GM12878 (cell line): ENCODE measurements around the gene RAP1B. TPM values are rescaled to one million over a fixed set of nuclear protein-coding genes. Genes with fewer than 3 reads are reported as not detected.

Source experiments
- ATAC-seq: fragments of 200-7000 bp; cut with Tn5 transposase; 3 replicates; pipeline ENCODE4 v1.9.1; 2020; ENCODE audit warnings: mild to moderate bottlenecking, moderate library complexity
- BruUV-seq: library from RNA; stranded (reverse); fragments of 400-500 nt; replicated peaks from 2 replicates; lab custom pipeline; 2021; lab: Mats Ljungman, UMichigan
- CTCF ChIA-PET: fragments of 300-600 bp; sonication (Branson Sonifier 250); formaldehyde crosslinking; extraction: SDS; loops from one replicate; lab custom pipeline; 2021; ENCODE audit warnings: inconsistent platforms; lab: Yijun Ruan, JAX
- POLR2A ChIA-PET: fragments of 350-600 bp; formaldehyde crosslinking; extraction: SDS; loops from one replicate; lab custom pipeline; 2021; ENCODE audit warnings: inconsistent platforms; lab: Charles Lee
- RAD21 ChIA-PET: fragments of 300-600 bp; sonication (Branson Sonifier 250); formaldehyde crosslinking; loops from one replicate; lab custom pipeline; 2023; ENCODE audit warnings: antibody characterized with exemption; ENCODE audit not compliant: unreplicated experiment; lab: Charles Lee
- SMC1A ChIA-PET: fragments of 300-600 bp; sonication (Branson Sonifier 250); formaldehyde crosslinking; loops from one replicate; lab custom pipeline; 2023; ENCODE audit not compliant: unreplicated experiment, uncharacterized antibody; lab: Charles Lee
- DNase-seq: peaks from one replicate; pipeline ENCODE4 v3.0.0-alpha.2; 2011; ENCODE audit warnings: low read depth, low spot score
- FAIRE-seq: peaks from 3 replicates; lab custom pipeline; 2011; peaks lifted over from hg19 to GRCh38; lab: Jason Lieb, UNC
- H2AFZ ChIP-seq: 2 replicates; pipeline ENCODE4 v1.6.0; 2011; ENCODE audit warnings: low read depth, low read length, control low read depth; ENCODE audit not compliant: control insufficient read depth
- H3K27ac ChIP-seq: 2 replicates; pipeline ENCODE4 v1.5.1; 2011; ENCODE audit warnings: control low read depth; ENCODE audit not compliant: control insufficient read depth, insufficient read depth
- H3K27me3 ChIP-seq, 2 experiments: replicated peaks in 1 of 2; 2 replicates each; pipeline versions ENCODE4 v1.6.0 to v1.6.1; 2011; ENCODE audit warnings: low read length in 1 of 2; ENCODE audit not compliant: control insufficient read depth in 2 of 2, insufficient read depth in 2 of 2
- H3K36me3 ChIP-seq, 2 experiments: 2 replicates each; pipeline ENCODE4 v1.5.1; 2011; ENCODE audit warnings: low read length in 1 of 2; ENCODE audit not compliant: control insufficient read depth in 2 of 2, insufficient read depth in 2 of 2
- H3K4me1 ChIP-seq: 2 replicates; pipeline ENCODE4 v1.6.1; 2011; ENCODE audit warnings: mild to moderate bottlenecking, low read length, moderate library complexity, mixed read lengths; ENCODE audit not compliant: control insufficient read depth, insufficient read depth
- H3K4me2 ChIP-seq: 2 replicates; pipeline ENCODE4 v1.6.0; 2011; ENCODE audit warnings: control low read depth; ENCODE audit not compliant: control insufficient read depth, insufficient read depth
- H3K4me3 ChIP-seq: fragments of 200-600 bp; sonication (generic); 2 replicates; pipeline ENCODE4 v1.5.1; 2016
- H3K79me2 ChIP-seq: 2 replicates; pipeline ENCODE4 v1.6.0; 2011; ENCODE audit warnings: low read length; ENCODE audit not compliant: control insufficient read depth, insufficient read depth
- H3K9ac ChIP-seq: 2 replicates; pipeline ENCODE4 v1.8.0; 2011; ENCODE audit warnings: low read length, control low read depth, mixed read lengths; ENCODE audit not compliant: control insufficient read depth, insufficient read depth
- H3K9me3 ChIP-seq: replicated peaks from 3 replicates; pipeline ENCODE4 v1.5.1; 2011; ENCODE audit warnings: mild to moderate bottlenecking, low read length; ENCODE audit not compliant: control insufficient read depth, insufficient read depth
- H4K20me1 ChIP-seq: 2 replicates; pipeline ENCODE4 v1.6.0; 2011; ENCODE audit not compliant: control insufficient read depth, insufficient read depth
- BCL11A ChIP-seq: IDR thresholded peaks from 2 replicates; pipeline ENCODE4 v1.6.1; 2011; ENCODE audit warnings: low read depth, low read length
- CTCF ChIP-seq, 3 experiments: IDR thresholded peaks in 2 of 3; conservative IDR thresholded peaks in 1 of 3; 2 replicates each; pipeline ENCODE4 v1.5.1; 2011; ENCODE audit warnings: low read depth in 3 of 3, low read length in 3 of 3, mild to moderate bottlenecking in 3 of 3, control low read depth in 2 of 3, moderate library complexity in 2 of 3, inconsistent platforms in 1 of 3, mixed read lengths in 1 of 3; ENCODE audit not compliant: control insufficient read depth in 2 of 3, insufficient read depth in 1 of 3; ENCODE audit errors: extremely low read depth in 1 of 3
- FOXM1 ChIP-seq: IDR thresholded peaks from 2 replicates; pipeline ENCODE4 v1.6.1; 2012; ENCODE audit warnings: low read depth, mild to moderate bottlenecking, inconsistent platforms, low read length, moderate library complexity
- HDGF ChIP-seq: fragments of 450-650 bp; IDR thresholded peaks from 2 replicates; pipeline ENCODE4 v1.6.1; 2016; ENCODE audit warnings: antibody characterized with exemption
- RB1 ChIP-seq: fragments of 450-650 bp; formaldehyde crosslinking; IDR thresholded peaks from 2 replicates; pipeline ENCODE4 v1.6.1; 2017; ENCODE audit warnings: mild to moderate bottlenecking, borderline replicate concordance
- RUNX3 ChIP-seq: IDR thresholded peaks from 2 replicates; pipeline ENCODE4 v1.6.1; 2012; ENCODE audit warnings: low read length, inconsistent platforms
- SP1 ChIP-seq: IDR thresholded peaks from one replicate; pipeline ENCODE4 v1.6.1; 2011; ENCODE audit warnings: low read depth, low read length
- STAT3 ChIP-seq: IDR thresholded peaks from 2 replicates; pipeline ENCODE4 v1.6.1; 2011; ENCODE audit warnings: low read depth, low read length, improper control_type of control experiment
- ZBTB33 ChIP-seq: fragments of 450-650 bp; IDR thresholded peaks from 2 replicates; pipeline ENCODE4 v1.6.1; 2017; ENCODE audit warnings: mild to moderate bottlenecking
- in situ Hi-C: fragments of 300-500 bp; cut with MboI; formaldehyde crosslinking; loops from 9 replicates; pipeline ENCODE4 v1.14.3; 2018; ENCODE audit warnings: mixed read lengths
- intact Hi-C: fragments of 100-400 bp; cut with micrococcal nuclease; formaldehyde crosslinking; loops from one replicate; pipeline ENCODE4 v1.14.2; 2022; ENCODE audit not compliant: unreplicated experiment
- polyA plus RNA-seq, 11 experiments: library from polyadenylated mRNA; depleted of rRNA in 4 of 11; unstranded in 6 of 11; stranded (reverse) in 5 of 11; fragments of >200 nt; fragmentation: Nextera tagmentation in 4 of 11; fragmentation: Illumina TruSeq in 1 of 11; extraction: Ambion mirVana in 4 of 11; extraction: Trizol in 1 of 11; gene quantifications; 1 replicate in 1 of 11; 2 replicates in 10 of 11; pipeline versions ENCODE4 v1.2.1 to v1.2.3, GENCODE V29; 2011 to 2016; ENCODE audit warnings: inconsistent platforms in 2 of 11, missing spikeins in 2 of 11, low read depth in 1 of 11
- total RNA-seq, 4 experiments: library from RNA; depleted of rRNA in 3 of 4; stranded (reverse); fragments of >200 nt in 3 of 4; fragmentation: Illumina TruSeq in 1 of 4; extraction: Trizol in 1 of 4; gene quantifications; 2 replicates each; pipeline versions ENCODE4 v1.2.1 to v1.2.3, GENCODE V29; 2013 to 2021

Gene RAP1B
- total and polyA plus RNA-seq, 10 of the 15 experiments (the other 5 are each of a cell fraction or from before 2014, with no cell fraction given), result 88.9 to 219 (median 127) TPM

GRCh38 chr12:68674376-68674775, 63.7 kb downstream of the RAP1B start:
- ChIA-PET POLR2A (interaction anchor here (0.6 to 0.9 kb wide), 2 partner anchors 192 to 212 kb away, joined by 3 to 4 read pairs; no protein-coding TSS in a partner anchor), CTCF (no interaction called here), RAD21 (no interaction called here), SMC1A (interaction anchor here (0.7 kb wide), 1 partner anchor 23 kb away, joined by 4 read pairs; no protein-coding TSS in a partner anchor)
- ATAC-seq, result no peak
- Histone ChIP-seq H3K27ac (no peak overlapping the region), H3K4me1 (no peaks in the 10 kb centered on the region), H4K20me1 (no peaks in the 10 kb centered on the region), H3K27me3 (no peaks in the 10 kb centered on the region), H3K79me2 (no peaks in the 10 kb centered on the region), H3K4me2 (no peak overlapping the region), H3K9ac (no peak overlapping the region), H3K4me3 (no peak overlapping the region), H2AFZ (no peak overlapping the region), H3K36me3 (no peaks in the 10 kb centered on the region), H3K9me3 (no peaks in the 10 kb centered on the region)
- TF ChIP-seq CTCF (IDR thresholded peaks at IDR 0.05 in 2 of 3, conservative IDR thresholded peaks at IDR 0.05 in 1 of 3; ENCODE audit: control insufficient read depth in 2 of 3, extremely low read depth in 1 of 3, insufficient read depth in 1 of 3, low read depth in 3 of 3, low read length in 3 of 3) (no peak), STAT3 (no peak), RUNX3 (no peak), BCL11A (no peak), HDGF (no peak), FOXM1 (no peak), ZBTB33 (no peak), SP1 (no peak), RB1 (no peak)
- in situ Hi-C loops (no loop called here), intact Hi-C loops (no loop called here)
- no peak for DNase-seq
- no peak for FAIRE-seq
- no TSS peak for BruUV-seq
